PFSK-1 (cell line): ENCODE data around the gene SCFD1.

Experiments used
- FOXP2 ChIP-seq: optimal IDR thresholded peaks from 2 replicates; pipeline ENCODE3; 2011; ENCODE audit warnings: borderline replicate concordance, control low read depth, inconsistent platforms; ENCODE audit not compliant: insufficient read depth; ENCODE audit errors: extremely low read length, extremely low read depth
- POLR2AphosphoS5 ChIP-seq: IDR thresholded peaks from 2 replicates; pipeline ENCODE4 v1.6.1; 2012; ENCODE audit warnings: low read depth, mild to moderate bottlenecking, control low read depth, low read length, moderate library complexity
- REST ChIP-seq, 2 experiments: IDR thresholded peaks; 2 replicates each; pipeline versions ENCODE4 v1.6.1 to v1.8.0; 2011 to 2012; ENCODE audit warnings: low read depth in 2 of 2, low read length in 2 of 2, control low read depth in 1 of 2, inconsistent platforms in 1 of 2, mild to moderate bottlenecking in 1 of 2, moderate library complexity in 1 of 2; ENCODE audit not compliant: insufficient read depth in 1 of 2
- SIN3A ChIP-seq: IDR thresholded peaks from 2 replicates; pipeline ENCODE4 v1.6.1; 2012; ENCODE audit warnings: mild to moderate bottlenecking, low read length, moderate library complexity, borderline replicate concordance; ENCODE audit not compliant: insufficient read depth

GRCh38 chr14:30751646-30752416, 129.7 kb downstream of the SCFD1 start:
- TF ChIP-seq POLR2AphosphoS5 (no peak), SIN3A (no peak), FOXP2 (no peak), REST (IDR thresholded peaks at IDR 0.05; ENCODE audit: insufficient read depth in 1 of 2, low read depth in 2 of 2, low read length in 2 of 2) (no peak)
